Neuronal stem cell (in vitro differentiated cells): Measurements from ENCODE around the gene PIN1.

Experiments
- DNase-seq: peaks from one replicate; pipeline ENCODE4 v3.0.0-alpha.2; 2013; ENCODE audit warnings: low spot score
- H2AFZ ChIP-seq: one replicate; pipeline ENCODE4 v1.6.1; 2013; ENCODE audit warnings: mild to moderate bottlenecking, low read length, inconsistent platforms
- H2AK5ac ChIP-seq: 2 replicates; pipeline ENCODE4 v1.6.1; 2013; ENCODE audit warnings: low read depth, mild to moderate bottlenecking, inconsistent platforms, low read length, moderate library complexity, mixed read lengths
- H2BK120ac ChIP-seq: 2 replicates; pipeline ENCODE4 v1.6.1; 2013; ENCODE audit warnings: low read depth, mild to moderate bottlenecking, inconsistent platforms, low read length, moderate library complexity, mixed read lengths
- H2BK12ac ChIP-seq: one replicate; pipeline ENCODE4 v1.6.1; 2013; ENCODE audit warnings: low read length, inconsistent platforms
- H2BK15ac ChIP-seq: 2 replicates; pipeline ENCODE4 v1.6.1; 2013; ENCODE audit warnings: mild to moderate bottlenecking, low read length, inconsistent platforms, mixed read lengths
- H2BK5ac ChIP-seq: one replicate; pipeline ENCODE4 v1.6.1; 2013; ENCODE audit warnings: inconsistent platforms, mild to moderate bottlenecking, low read length, moderate library complexity
- H3K14ac ChIP-seq: one replicate; pipeline ENCODE4 v1.6.1; 2013; ENCODE audit warnings: low read length, inconsistent platforms
- H3K18ac ChIP-seq: 2 replicates; pipeline ENCODE4 v1.6.1; 2013; ENCODE audit warnings: low read length, inconsistent platforms
- H3K23ac ChIP-seq: 2 replicates; pipeline ENCODE4 v1.6.1; 2013; ENCODE audit warnings: low read depth, mild to moderate bottlenecking, mixed read lengths, low read length, inconsistent platforms; ENCODE audit not compliant: poor library complexity
- H3K27ac ChIP-seq: replicated peaks from 3 replicates; pipeline ENCODE4 v1.5.1; 2013; ENCODE audit warnings: low read length, inconsistent platforms
- H3K27me3 ChIP-seq, 3 experiments: 2 replicates each; pipeline ENCODE4 v1.6.1; 2013; ENCODE audit warnings: low read length in 3 of 3, mild to moderate bottlenecking in 2 of 3, inconsistent platforms in 1 of 3, low read depth in 1 of 3, mixed read lengths in 1 of 3, moderate library complexity in 1 of 3; ENCODE audit not compliant: control insufficient read depth in 3 of 3, insufficient read depth in 3 of 3
- H3K36me3 ChIP-seq, 2 donors: replicated peaks in 1 of 2; 2 replicates each; pipeline ENCODE4 v1.6.1; 2013; ENCODE audit warnings: low read length in 2 of 2; ENCODE audit not compliant: control insufficient read depth in 2 of 2, insufficient read depth in 2 of 2
- H3K4ac ChIP-seq: 2 replicates; pipeline ENCODE4 v1.6.1; 2013; ENCODE audit warnings: inconsistent platforms, mild to moderate bottlenecking, low read length, moderate library complexity
- H3K4me1 ChIP-seq, 2 donors: 1 replicate in 1 of 2; 2 replicates in 1 of 2; pipeline ENCODE4 v1.6.1; 2013; ENCODE audit warnings: low read length in 2 of 2, low read depth in 1 of 2; ENCODE audit not compliant: control insufficient read depth in 2 of 2, insufficient read depth in 1 of 2
- H3K4me2 ChIP-seq: one replicate; pipeline ENCODE4 v1.6.1; 2013; ENCODE audit warnings: mild to moderate bottlenecking, low read length, inconsistent platforms; ENCODE audit not compliant: insufficient read depth, poor library complexity, severe bottlenecking
- H3K4me3 ChIP-seq, 2 donors: 2 replicates each; pipeline ENCODE4 v1.5.1; 2013; ENCODE audit warnings: low read length in 2 of 2, mild to moderate bottlenecking in 2 of 2, inconsistent platforms in 1 of 2, moderate library complexity in 1 of 2
- H3K79me1 ChIP-seq: one replicate; pipeline ENCODE4 v1.6.1; 2013; ENCODE audit warnings: low read depth, mild to moderate bottlenecking, inconsistent platforms, low read length, moderate library complexity
- H3K9ac ChIP-seq: one replicate; pipeline ENCODE4 v1.6.1; 2013; ENCODE audit warnings: mild to moderate bottlenecking, low read depth, low read length, inconsistent platforms; ENCODE audit not compliant: poor library complexity
- H3K9me3 ChIP-seq, 2 donors: replicated peaks in 1 of 2; 2 replicates each; pipeline versions ENCODE3 to v1.6.1; 2013; ENCODE audit warnings: low read length in 2 of 2, mild to moderate bottlenecking in 2 of 2, inconsistent platforms in 1 of 2, low read depth in 1 of 2, mixed read lengths in 1 of 2, moderate library complexity in 1 of 2; ENCODE audit not compliant: control insufficient read depth in 2 of 2, insufficient read depth in 1 of 2
- H4K8ac ChIP-seq: one replicate; pipeline ENCODE4 v1.6.1; 2013; ENCODE audit warnings: low read depth, mild to moderate bottlenecking, inconsistent platforms, low read length, moderate library complexity
- H4K91ac ChIP-seq: one replicate; pipeline ENCODE4 v1.6.1; 2013; ENCODE audit warnings: low read length, low read depth, mild to moderate bottlenecking, inconsistent platforms; ENCODE audit not compliant: poor library complexity
- WGBS, 2 donors: extraction: QIAGEN DNeasy Blood & Tissue Kit; methylation state at CpG; one replicate each; pipeline ENCODE4 v1.1.7; 2013; ENCODE audit warnings: missing lambda C conversion rate in 2 of 2, mixed read lengths in 1 of 2; ENCODE audit not compliant: insufficient read length in 2 of 2, insufficient replicate concordance in 1 of 2; ENCODE audit errors: extremely low coverage in 2 of 2; 5-methylcytosine and 5-hydroxymethylcytosine counted together

Gene PIN1

GRCh38 chr19:9796113-9796773 lies 38.9 kb upstream of the PIN1 start:
- no peak overlapping the region for H3K4me2 ChIP-seq
- no peak overlapping the region for H3K14ac ChIP-seq
- no peak overlapping the region for H3K27ac ChIP-seq
- H2AK5ac ChIP-seq, result no peak overlapping the region
- H4K91ac ChIP-seq, result no peak overlapping the region
- H3K9ac ChIP-seq, result no peak overlapping the region
- H4K8ac ChIP-seq, result no peak overlapping the region
- DNase-seq, result peak; percentile 83
- H3K9me3 ChIP-seq, result no peaks in the 10 kb centered on the region
- WGBS, 2 donors, result no CpG with 5 or more reads among the region's 6 CpGs
- H3K4me3 ChIP-seq, result no peak overlapping the region
- no peak overlapping the region for H3K18ac ChIP-seq
- H2AFZ ChIP-seq, result peak overlapping the region; percentile 26
- no peak overlapping the region for H2BK5ac ChIP-seq
- no peaks in the 10 kb centered on the region for H3K36me3 ChIP-seq
- H2BK15ac ChIP-seq, result no peak overlapping the region
- H2BK12ac ChIP-seq, result no peak overlapping the region
- no peak overlapping the region for H3K23ac ChIP-seq
- no peak overlapping the region for H3K4ac ChIP-seq
- no peak overlapping the region for H2BK120ac ChIP-seq
- no peaks in the 10 kb centered on the region for H3K79me1 ChIP-seq
- no peaks in the 10 kb centered on the region for H3K4me1 ChIP-seq
- H3K27me3 ChIP-seq, result no peaks in the 10 kb centered on the region

GRCh38 chr19:9797871-9798270 lies 37.2 kb upstream of the PIN1 start:
- H4K8ac ChIP-seq, result no peak overlapping the region
- H3K27ac ChIP-seq, result no peak overlapping the region
- no peak overlapping the region for H3K4me2 ChIP-seq
- no peak overlapping the region for H2BK120ac ChIP-seq
- H3K9me3 ChIP-seq, result no peaks in the 10 kb centered on the region
- H3K9ac ChIP-seq, result no peak overlapping the region
- no peak overlapping the region for H2BK12ac ChIP-seq
- no peak overlapping the region for H3K14ac ChIP-seq
- no peak overlapping the region for H2AK5ac ChIP-seq
- no peak overlapping the region for H2BK5ac ChIP-seq
- no peak overlapping the region for H2AFZ ChIP-seq
- H4K91ac ChIP-seq, result no peak overlapping the region
- H3K27me3 ChIP-seq, result no peaks in the 10 kb centered on the region
- H3K4ac ChIP-seq, result no peak overlapping the region
- H3K36me3 ChIP-seq, result no peaks in the 10 kb centered on the region
- no peak overlapping the region for H3K4me3 ChIP-seq
- no peak overlapping the region for H3K23ac ChIP-seq
- H3K79me1 ChIP-seq, result no peaks in the 10 kb centered on the region
- H3K18ac ChIP-seq, result no peak overlapping the region
- no peaks in the 10 kb centered on the region for H3K4me1 ChIP-seq
- DNase-seq, result no peak
- no peak overlapping the region for H2BK15ac ChIP-seq
- WGBS, 2 donors, result no CpG with 5 or more reads among the region's 5 CpGs

GRCh38 chr19:9799162-9799561 lies 36.0 kb upstream of the PIN1 start:
- H3K4me3 ChIP-seq, result no peak overlapping the region
- H3K79me1 ChIP-seq, result no peaks in the 10 kb centered on the region
- H4K91ac ChIP-seq, result no peak overlapping the region
- H2BK5ac ChIP-seq, result no peak overlapping the region
- H3K4me2 ChIP-seq, result no peak overlapping the region
- H3K9me3 ChIP-seq, result no peaks in the 10 kb centered on the region
- peaks cover 0 to 11% of the 10 kb centered on the region in 2 donors for H3K36me3 ChIP-seq
- H3K27ac ChIP-seq, result no peak overlapping the region
- no peak overlapping the region for H3K9ac ChIP-seq
- H3K4me1 ChIP-seq, result no peaks in the 10 kb centered on the region
- H3K23ac ChIP-seq, result no peak overlapping the region
- no peak overlapping the region for H3K4ac ChIP-seq
- H4K8ac ChIP-seq, result no peak overlapping the region
- H2BK120ac ChIP-seq, result no peak overlapping the region
- H2AFZ ChIP-seq, result no peak overlapping the region
- no peaks in the 10 kb centered on the region for H3K27me3 ChIP-seq
- no peak overlapping the region for H2BK12ac ChIP-seq
- no peak for DNase-seq
- no peak overlapping the region for H3K18ac ChIP-seq
- H3K14ac ChIP-seq, result no peak overlapping the region
- H2AK5ac ChIP-seq, result no peak overlapping the region
- H2BK15ac ChIP-seq, result no peak overlapping the region

- Histone ChIP-seq H3K4ac (no peak overlapping the region), H3K14ac (no peak overlapping the region), H3K4me2 (no peak overlapping the region), H4K8ac (no peak overlapping the region), H3K36me3 (peaks cover 6 to 32% of the 10 kb centered on the region in 2 donors), H3K9ac (no peak overlapping the region), H4K91ac (no peak overlapping the region), H3K79me1 (no peaks in the 10 kb centered on the region), H2AK5ac (no peak overlapping the region), H2BK15ac (no peak overlapping the region), H3K18ac (no peak overlapping the region), H2BK120ac (no peak overlapping the region), H3K27me3 (no peaks in the 10 kb centered on the region), H2AFZ (no peak overlapping the region), H2BK12ac (no peak overlapping the region), H3K27ac (no peak overlapping the region), H3K4me3 (no peak overlapping the region), H3K4me1 (no peaks in the 10 kb centered on the region), H3K23ac (no peak overlapping the region), H2BK5ac (no peak overlapping the region), H3K9me3 (no peaks in the 10 kb centered on the region)
- no peak for DNase-seq
- WGBS, 2 donors, result no CpG with 5 or more reads among the region's 10 CpGs
These were observed 33.1 kb upstream of the PIN1 start for GRCh38 chr19:9801976-9802375.
